HepG2 (cell line): ENCODE results near the gene APOC3. TPM values are rescaled to one million over a fixed set of nuclear protein-coding genes. Genes with fewer than 3 reads are reported as not detected.

Source experiments
- ATAC-seq: fragments of 200-7000 bp; cut with Tn5 transposase; 3 replicates; pipeline ENCODE4 v1.9.1; 2020; ENCODE audit warnings: mild to moderate bottlenecking, moderate library complexity
- BruUV-seq: library from RNA; stranded (reverse); fragments of 400-500 nt; replicated peaks from 2 replicates; lab custom pipeline; 2021; lab: Mats Ljungman, UMichigan
- CTCF ChIA-PET: fragments of 300-600 bp; formaldehyde crosslinking; extraction: SDS; loops from one replicate; lab custom pipeline; 2021; ENCODE audit warnings: low total read pairs, inconsistent platforms, low intra/inter-chr PET ratio; lab: Yijun Ruan, JAX
- POLR2A ChIA-PET: fragments of 350-600 bp; sonication (Branson Sonifier 250); formaldehyde crosslinking; loops from one replicate; lab custom pipeline; 2020; ENCODE audit warnings: antibody characterized with exemption, inconsistent platforms; lab: Yijun Ruan, JAX
- DNase-seq: peaks from one replicate; pipeline ENCODE4 v3.0.0-alpha.2; 2015; ENCODE audit warnings: low spot score
- FAIRE-seq: peaks from 3 replicates; lab custom pipeline; 2011; peaks lifted over from hg19 to GRCh38; lab: Jason Lieb, UNC
- H2AFZ ChIP-seq: one replicate; pipeline ENCODE4 v1.6.1; 2011; ENCODE audit warnings: low read length, inconsistent platforms
- H3K27ac ChIP-seq: fragments of 300-600 bp; 3 replicates; pipeline ENCODE4 v1.8.0; 2011; ENCODE audit warnings: mixed run types, mild to moderate bottlenecking, mixed read lengths, low read length, inconsistent platforms; ENCODE audit not compliant: insufficient read depth; ENCODE audit errors: extremely low read length
- H3K27me3 ChIP-seq, 2 experiments: fragments of 200-600 bp in 1 of 2; 2 replicates in 1 of 2; 3 replicates in 1 of 2; pipeline versions ENCODE4 v1.6.0 to v1.8.0; 2011; ENCODE audit warnings: low read length in 2 of 2, mild to moderate bottlenecking in 2 of 2, moderate library complexity in 2 of 2, inconsistent platforms in 1 of 2; ENCODE audit not compliant: insufficient read depth in 2 of 2, control insufficient read depth in 1 of 2
- H3K36me3 ChIP-seq, 2 experiments: fragments of 200-600 bp in 1 of 2; replicated peaks in 1 of 2; 2 replicates in 1 of 2; 3 replicates in 1 of 2; pipeline versions ENCODE4 v1.5.1 to v1.8.0; 2011; ENCODE audit warnings: low read length in 2 of 2, inconsistent platforms in 1 of 2; ENCODE audit not compliant: insufficient read depth in 2 of 2, control insufficient read depth in 1 of 2
- H3K4me1 ChIP-seq: 2 replicates; pipeline ENCODE4 v1.5.1; 2012; ENCODE audit warnings: low read length, inconsistent platforms; ENCODE audit not compliant: insufficient read depth
- H3K4me2 ChIP-seq: 2 replicates; pipeline ENCODE4 v1.6.0; 2011; ENCODE audit warnings: low read depth, low read length, inconsistent platforms
- H3K4me3 ChIP-seq, 3 experiments: fragments of 200-600 bp in 1 of 3; sonication (generic), shearing (Covaris generic) in 1 of 3; replicated peaks in 1 of 3; 2 replicates each; pipeline ENCODE4 v1.5.1; 2011 to 2016; ENCODE audit warnings: low read length in 3 of 3, inconsistent platforms in 2 of 3, low read depth in 2 of 3, mild to moderate bottlenecking in 2 of 3, control low read depth in 1 of 3, mixed read lengths in 1 of 3; ENCODE audit not compliant: insufficient read depth in 1 of 3
- H3K79me2 ChIP-seq: one replicate; pipeline ENCODE4 v1.6.1; 2011; ENCODE audit warnings: low read length, inconsistent platforms; ENCODE audit not compliant: insufficient read depth
- H3K9ac ChIP-seq: 2 replicates; pipeline ENCODE4 v1.6.0; 2011; ENCODE audit warnings: mild to moderate bottlenecking, low read depth, low read length, inconsistent platforms; ENCODE audit not compliant: insufficient read depth
- H3K9me3 ChIP-seq: 2 replicates; pipeline ENCODE4 v1.5.1; 2012; ENCODE audit warnings: mild to moderate bottlenecking, low read length
- H4K20me1 ChIP-seq: 2 replicates; pipeline ENCODE4 v1.6.0; 2011; ENCODE audit warnings: inconsistent platforms, mild to moderate bottlenecking, low read length, moderate library complexity; ENCODE audit not compliant: insufficient read depth
- CHD4 ChIP-seq: fragments of 200-600 bp; sonication (generic); IDR thresholded peaks from 2 replicates; pipeline ENCODE4 v1.7.0; 2017; ENCODE audit warnings: mild to moderate bottlenecking, low read length, borderline replicate concordance
- DNMT1 ChIP-seq: sonication (generic); formaldehyde crosslinking; IDR thresholded peaks from 2 replicates; pipeline ENCODE4 v1.5.1; 2020; ENCODE audit warnings: mild to moderate bottlenecking, missing genetic modification reagents
- HINFP ChIP-seq: sonication (generic); formaldehyde crosslinking; IDR thresholded peaks from 2 replicates; pipeline ENCODE4 v1.4.0; 2020; ENCODE audit warnings: low read depth, mild to moderate bottlenecking, missing genetic modification reagents
- MLX ChIP-seq: IDR thresholded peaks from 2 replicates; pipeline ENCODE4 v1.6.1; 2016
- MNT ChIP-seq: fragments of 450-650 bp; IDR thresholded peaks from 2 replicates; pipeline ENCODE4 v1.6.1; 2016
- NCOA2 ChIP-seq: sonication (generic); formaldehyde crosslinking; IDR thresholded peaks from 2 replicates; pipeline ENCODE4 v1.8.0; 2022; ENCODE audit warnings: inconsistent platforms
- TP53 ChIP-seq: sonication (generic); formaldehyde crosslinking; conservative IDR thresholded peaks from 2 replicates; pipeline ENCODE4 v1.4.0; 2020; ENCODE audit warnings: missing genetic modification reagents
- ZFY ChIP-seq: sonication (generic); formaldehyde crosslinking; IDR thresholded peaks from 2 replicates; pipeline ENCODE4 v1.4.0; 2020; ENCODE audit warnings: missing genetic modification reagents
- ZNF451 ChIP-seq: sonication (generic); formaldehyde crosslinking; IDR thresholded peaks from 2 replicates; pipeline ENCODE4 v1.5.0; 2020; ENCODE audit warnings: mild to moderate bottlenecking, missing genetic modification reagents
- ZNF687 ChIP-seq: sonication (generic); formaldehyde crosslinking; IDR thresholded peaks from 2 replicates; pipeline ENCODE4 v1.5.1; 2020; ENCODE audit warnings: mild to moderate bottlenecking, missing genetic modification reagents, moderate library complexity
- ZNF710 ChIP-seq: sonication (generic); formaldehyde crosslinking; IDR thresholded peaks from 2 replicates; pipeline ENCODE4 v1.5.0; 2020; ENCODE audit warnings: mild to moderate bottlenecking, missing genetic modification reagents, borderline replicate concordance
- ZSCAN31 ChIP-seq: sonication (generic); formaldehyde crosslinking; IDR thresholded peaks from 2 replicates; pipeline ENCODE4 v1.5.0; 2020; ENCODE audit warnings: low read depth, mild to moderate bottlenecking, missing genetic modification reagents
- WGBS: methylation state at CpG from one replicate; pipeline ENCODE4 v1.1.6; 2017; ENCODE audit warnings: low lambda C conversion rate; 5-methylcytosine and 5-hydroxymethylcytosine counted together
- in situ Hi-C: cut with HindIII; loops from 2 replicates; pipeline ENCODE4 v1.10.0; 2017; ENCODE audit warnings: low pct_unique_long_range_greater_than_20kb; ENCODE audit not compliant: extremely low pct_ligation_motif_present
- intact Hi-C: fragments of 100-400 bp; cut with micrococcal nuclease; formaldehyde crosslinking; loops from one replicate; pipeline ENCODE4 v1.10.0; 2022; ENCODE audit not compliant: unreplicated experiment
- polyA plus RNA-seq, 8 experiments: library from polyadenylated mRNA; depleted of rRNA in 3 of 8; stranded (reverse) in 7 of 8; unstranded in 1 of 8; fragments of >200 nt; fragmentation: Illumina TruSeq in 4 of 8; extraction: Trizol in 4 of 8; gene quantifications; 2 replicates each; pipeline versions ENCODE4 v1.2.1 to v1.2.3, GENCODE V29; 2011 to 2016; ENCODE audit warnings: low read depth in 4 of 8, missing spikeins in 1 of 8, mixed read lengths in 1 of 8; ENCODE audit not compliant: insufficient read depth in 1 of 8
- total RNA-seq, 5 experiments: library from RNA; depleted of rRNA; stranded (reverse); fragments of >200 nt; fragmentation: Illumina TruSeq; extraction: Trizol; gene quantifications; 2 replicates each; pipeline ENCODE4 v1.2.3, GENCODE V29; 2016; ENCODE audit warnings: low read depth in 1 of 5

APOC3 gene
- total and polyA plus RNA-seq, 2 of the 13 experiments (the other 11 are each of a cell fraction or from before 2014, with no cell fraction given), result 314 to 687 TPM

GRCh38 chr11:116792144-116792868 lies 37.4 kb upstream of the APOC3 start:
- H3K9ac ChIP-seq, result peak overlapping the region; percentile 80
- peak; percentile 29 for ATAC-seq
- peak; percentile 63 for DNase-seq
- peak overlapping the region; percentile 93 for H3K4me2 ChIP-seq
- peaks cover 22% of the 10 kb centered on the region for H3K79me2 ChIP-seq
- in situ Hi-C loops (loop anchor here (5.0 to 10.0 kb wide), 2 partner anchors 45 to 302 kb away; partner anchors contain the start of genes APOA1 and SIK3), intact Hi-C loops (loop anchor here (1.0 kb wide), 2 partner anchors 16 to 314 kb away; no protein-coding TSS in a partner anchor)
- no peaks in the 10 kb centered on the region; a peak in 1 of 5 replicates for H3K27me3 ChIP-seq
- H3K4me3 ChIP-seq, result peak overlapping the region; percentile 57 to 83 (median 58)
- H3K27ac ChIP-seq, result peak overlapping the region; percentile 87
- peaks cover 90% of the 10 kb centered on the region for H3K4me1 ChIP-seq
- POLR2A ChIA-PET, result interaction anchor here (0.8 to 17.3 kb wide), 8 partner anchors 15 to 388 kb away, joined by 3 to 1365 read pairs (median 6); partner anchors contain the start of genes APOA1, APOA4, APOC3 and SIK3
- no peaks in the 10 kb centered on the region for H4K20me1 ChIP-seq
- no TSS peak for BruUV-seq
- peak; percentile 69 for FAIRE-seq
- H3K9me3 ChIP-seq, result no peaks in the 10 kb centered on the region
- no peak overlapping the region for H2AFZ ChIP-seq
- CTCF ChIA-PET, result interaction anchor here (0.9 to 2.6 kb wide), 6 partner anchors 34 to 314 kb away, joined by 3 to 23 read pairs (median 8); partner anchors contain the start of gene APOC3
- WGBS, result 16% methylated on average over 8 of the region's 8 CpGs
- H3K36me3 ChIP-seq, result no peaks in the 10 kb centered on the region
- peak; percentile 87; the same call in 1 of the 2 replicates for TF ChIP-seq ZSCAN31
- TF ChIP-seq ZFY (CRISPR knock-in tag), result 0 out of 2 replicates have a peak, but pooled peaks have one; percentile 16
- no peak for TF ChIP-seq MNT
- no peak for TF ChIP-seq TP53
- peak; percentile 75 for TF ChIP-seq NCOA2 (CRISPR knock-in tag)
- no peak for TF ChIP-seq HINFP (CRISPR knock-in tag)
- TF ChIP-seq MLX (CRISPR knock-in tag), result 0 out of 2 replicates have a peak, but pooled peaks have one; percentile 40
- 0 out of 2 replicates have a peak, but pooled peaks have one; percentile 59 for TF ChIP-seq CHD4
- TF ChIP-seq ZNF710 (CRISPR knock-in tag), result no peak
- peak; percentile 75; the same call in 1 of the 2 replicates for TF ChIP-seq ZNF451 (CRISPR knock-in tag)
- TF ChIP-seq DNMT1 (CRISPR knock-in tag), result no peak
- TF ChIP-seq ZNF687 (CRISPR knock-in tag), result peak; percentile 72
